ENCODE measurements around the gene CTDSP2.
A peak's percentile ranks its signal among the peaks of the same experiment; 100 is the strongest.

Gene CTDSP2

DNA sequence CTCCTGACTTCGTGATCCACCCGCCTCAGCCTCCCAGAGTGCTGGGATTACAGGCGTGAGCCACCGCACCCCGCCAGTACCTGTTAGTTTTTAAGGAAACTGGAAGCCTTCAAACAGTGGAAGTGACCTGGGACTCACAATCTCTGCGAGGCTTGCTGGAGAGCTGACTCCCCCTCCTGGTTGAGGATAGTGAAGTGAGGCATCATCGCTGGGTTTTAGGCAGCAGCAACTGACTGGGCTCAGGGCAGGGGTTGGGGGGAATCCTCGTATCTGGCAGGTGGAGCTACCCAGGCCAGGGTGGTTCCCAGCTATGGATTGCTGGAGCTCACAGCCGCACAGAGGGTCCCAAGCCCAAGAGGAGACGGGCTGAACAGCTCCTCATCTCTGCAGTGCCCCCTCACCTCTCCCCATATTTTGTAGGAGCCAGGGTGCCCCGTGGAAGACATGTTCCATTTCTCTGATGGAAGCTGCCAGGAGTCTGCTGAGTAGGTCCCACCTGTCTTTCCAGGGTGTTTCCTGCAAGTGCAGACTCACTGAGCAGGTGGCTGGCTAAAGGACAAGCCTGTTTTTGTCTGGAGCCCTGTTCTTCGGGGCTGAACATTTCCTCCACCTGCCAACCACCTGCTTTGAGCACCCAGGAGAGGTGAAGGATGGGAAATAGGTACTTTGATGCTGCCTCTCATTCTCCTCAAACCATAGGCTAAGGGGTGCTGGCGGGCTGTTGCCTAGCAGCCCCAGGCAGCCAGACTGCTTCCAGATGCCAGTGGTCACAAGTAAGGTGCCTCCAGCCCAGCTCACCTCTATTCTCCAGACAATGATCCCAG lies 31.1 kb downstream of the CTDSP2 start:
- FAIRE-seq (no peak), DNase-seq (ENCODE audit: insufficient read length, low spot score) (no peak)
- no peak for TF ChIP-seq POLR2A (IDR thresholded peaks at IDR 0.05; ENCODE audit: low read depth, low read length)

GRCh38 chr12:57813971-57814772 lies 32.4 kb downstream of the CTDSP2 start:
- DNase-seq (ENCODE audit: insufficient read length, low spot score) (no peak), FAIRE-seq (no peak)
- no peak for TF ChIP-seq POLR2A (IDR thresholded peaks at IDR 0.05; ENCODE audit: low read depth, low read length)

DNA sequence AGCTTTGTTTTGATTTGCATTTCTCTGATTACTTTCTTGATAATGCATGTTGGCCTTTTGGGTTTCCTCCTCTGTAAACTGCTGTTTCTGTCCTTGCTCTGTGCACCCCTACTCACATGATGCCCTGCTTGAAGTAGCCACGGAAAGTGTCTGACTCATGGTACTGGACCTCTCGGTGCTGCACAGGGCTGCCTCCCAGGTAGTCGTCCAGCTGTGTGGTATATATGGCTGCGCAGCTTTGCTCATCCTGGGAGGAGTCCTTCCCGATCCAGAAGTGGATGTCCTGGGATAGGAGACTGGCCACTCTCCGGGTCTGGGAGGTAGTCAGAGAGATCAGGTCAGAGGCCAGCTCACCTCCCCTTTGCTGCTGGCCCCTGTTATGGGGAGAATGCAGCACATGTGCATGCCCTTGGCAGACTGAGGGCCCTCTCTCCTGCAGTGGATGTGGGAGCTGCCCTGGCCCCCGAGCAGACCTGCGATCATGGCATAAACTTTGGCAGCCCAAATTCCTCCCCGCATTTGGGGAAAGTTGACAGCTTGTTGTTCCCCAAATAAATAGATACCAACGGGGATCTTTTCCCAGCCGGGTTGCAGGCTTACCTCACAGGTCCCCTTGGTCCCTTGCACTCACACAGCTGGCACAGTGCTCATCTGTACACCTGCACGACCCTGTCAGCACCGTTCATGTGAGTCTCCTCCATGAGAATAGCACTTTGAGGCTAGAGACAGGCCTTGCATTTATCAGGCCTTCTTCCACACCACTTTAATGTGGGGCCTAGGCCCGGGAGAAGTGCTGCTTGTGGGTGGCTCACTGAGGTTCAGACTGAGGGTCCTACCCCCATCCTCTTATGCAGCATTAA lies 33.2 kb downstream of the CTDSP2 start:
- TF ChIP-seq POLR2A (IDR thresholded peaks at IDR 0.05; ENCODE audit: low read depth, low read length), result no peak
- DNase-seq (ENCODE audit: insufficient read length, low spot score) (peak; percentile 42), FAIRE-seq (no peak)

DNA sequence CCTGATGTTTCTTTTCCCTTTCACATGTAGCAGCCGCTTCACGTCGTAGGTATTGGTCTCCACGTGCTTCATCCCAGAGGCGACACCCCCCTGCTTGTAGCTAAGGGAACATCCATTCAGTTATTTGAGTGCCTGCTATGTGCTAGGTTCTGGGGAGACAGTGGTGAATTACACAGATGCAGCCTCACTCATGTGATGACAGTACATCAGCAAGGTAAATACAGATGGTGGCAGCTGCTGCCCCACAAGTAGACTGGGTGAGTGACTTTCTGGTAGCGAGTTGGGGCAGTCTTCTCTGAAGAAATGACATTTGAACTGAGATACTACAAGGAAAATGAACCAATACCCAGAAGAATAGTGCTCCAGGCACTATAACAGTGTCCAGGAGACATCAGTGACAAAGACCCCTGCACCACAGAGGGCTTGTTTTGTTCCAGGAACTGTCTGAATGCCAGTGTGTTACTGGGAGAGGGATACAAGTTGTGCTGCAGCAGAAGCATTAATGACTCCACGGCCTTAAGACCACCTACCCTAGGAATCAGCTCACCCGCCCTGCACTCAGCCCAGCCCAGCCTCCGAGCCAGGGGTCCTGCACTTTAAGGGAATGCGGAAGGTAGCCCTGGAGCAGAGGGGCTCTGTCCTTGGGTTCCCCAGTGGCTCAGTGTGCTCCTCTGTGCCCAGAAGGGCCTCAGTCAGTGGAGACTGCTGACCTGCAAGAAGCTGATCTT lies 35.3 kb downstream of the CTDSP2 start:
- TF ChIP-seq POLR2A (IDR thresholded peaks at IDR 0.05; ENCODE audit: low read depth, low read length), result no peak
- FAIRE-seq (no peak), DNase-seq (ENCODE audit: insufficient read length, low spot score) (no peak)

- no peak for TF ChIP-seq POLR2A (IDR thresholded peaks at IDR 0.05; ENCODE audit: low read depth, low read length)
- FAIRE-seq, result no peak
- DNase-seq (ENCODE audit: insufficient read length, low spot score), result peak; percentile 30
Observed at GRCh38 chr12:57810450-57810849, 36.1 kb downstream of the CTDSP2 start.

- FAIRE-seq, result no peak
- no peak for DNase-seq (ENCODE audit: insufficient read length, low spot score)
Observed at GRCh38 chr12:57809425-57809824, 37.1 kb downstream of the CTDSP2 start.

GRCh38 chr12:57808351-57808750 lies 38.2 kb downstream of the CTDSP2 start:
- FAIRE-seq, result no peak
- no peak for TF ChIP-seq POLR2A (IDR thresholded peaks at IDR 0.05; ENCODE audit: low read depth, low read length)
- no peak for DNase-seq (ENCODE audit: insufficient read length, low spot score)

More at GRCh38 chr12:57809425-57809824, 37.1 kb downstream of the CTDSP2 start:
- TF ChIP-seq POLR2A (IDR thresholded peaks at IDR 0.05; ENCODE audit: low read depth, low read length), result no peak

GRCh38 chr12:57807285-57807684 lies 39.2 kb downstream of the CTDSP2 start:
- DNase-seq (ENCODE audit: insufficient read length, low spot score), result no peak
- no peak for FAIRE-seq
- no peak for TF ChIP-seq POLR2A (IDR thresholded peaks at IDR 0.05; ENCODE audit: low read depth, low read length)

- no peak for FAIRE-seq
- no peak for DNase-seq (ENCODE audit: insufficient read length, low spot score)
- no peak for TF ChIP-seq POLR2A (IDR thresholded peaks at IDR 0.05; ENCODE audit: low read depth, low read length)
Observed at GRCh38 chr12:57806677-57807076, 39.9 kb downstream of the CTDSP2 start.

DNA sequence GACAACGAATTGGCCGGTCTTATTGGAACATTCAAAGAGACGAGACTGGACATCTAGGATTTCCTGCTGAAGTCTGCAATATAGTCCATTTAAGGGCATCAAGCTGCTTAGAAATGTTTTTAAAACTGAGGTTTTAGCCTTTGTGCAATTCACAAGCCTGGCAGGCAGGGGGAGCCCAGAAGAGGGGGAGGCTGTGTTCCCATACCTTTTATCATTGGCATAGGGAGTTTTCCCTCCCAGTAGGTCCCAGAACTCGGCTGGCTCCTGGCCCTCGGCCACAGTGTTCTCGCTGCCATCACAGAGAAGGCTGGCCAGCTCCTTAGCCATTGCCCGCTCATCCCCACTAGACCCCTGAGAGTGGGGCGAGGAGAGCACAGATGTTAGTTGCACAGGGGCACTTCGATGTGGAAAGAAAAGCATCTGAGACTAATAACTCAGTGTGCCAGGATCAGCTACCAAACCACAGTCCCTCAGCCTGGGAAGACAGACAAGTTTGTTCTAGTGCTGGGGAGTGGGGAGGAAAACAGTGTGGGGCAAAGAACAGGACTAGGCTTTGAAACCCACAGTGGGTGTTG lies 43.1 kb downstream of the CTDSP2 start:
- FAIRE-seq, result peak; percentile 72
- peak; percentile 57 for DNase-seq (ENCODE audit: insufficient read length, low spot score)
- no peak for TF ChIP-seq POLR2A (IDR thresholded peaks at IDR 0.05; ENCODE audit: low read depth, low read length)

DNA sequence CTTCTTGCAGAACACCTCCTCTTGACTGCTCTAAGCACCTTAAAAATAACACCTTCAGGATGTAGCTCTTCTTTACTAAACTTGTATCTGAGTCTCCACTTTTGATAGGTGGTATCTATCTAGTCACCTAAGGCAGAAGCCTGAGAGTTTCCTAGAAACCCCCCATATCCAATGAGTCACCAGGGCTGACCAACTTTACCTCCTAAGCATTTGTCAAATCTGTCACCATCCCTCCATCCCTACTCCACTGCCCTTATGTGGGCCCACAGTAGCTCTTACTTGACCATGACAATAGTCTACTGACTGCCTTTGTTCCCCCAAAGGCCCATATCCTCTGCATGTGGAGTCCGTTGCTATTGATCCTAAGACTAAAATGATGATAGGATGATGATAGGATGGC lies 43.9 kb downstream of the CTDSP2 start:
- TF ChIP-seq POLR2A (IDR thresholded peaks at IDR 0.05; ENCODE audit: low read depth, low read length), result no peak
- DNase-seq (ENCODE audit: insufficient read length, low spot score) (no peak), FAIRE-seq (no peak)

DNA sequence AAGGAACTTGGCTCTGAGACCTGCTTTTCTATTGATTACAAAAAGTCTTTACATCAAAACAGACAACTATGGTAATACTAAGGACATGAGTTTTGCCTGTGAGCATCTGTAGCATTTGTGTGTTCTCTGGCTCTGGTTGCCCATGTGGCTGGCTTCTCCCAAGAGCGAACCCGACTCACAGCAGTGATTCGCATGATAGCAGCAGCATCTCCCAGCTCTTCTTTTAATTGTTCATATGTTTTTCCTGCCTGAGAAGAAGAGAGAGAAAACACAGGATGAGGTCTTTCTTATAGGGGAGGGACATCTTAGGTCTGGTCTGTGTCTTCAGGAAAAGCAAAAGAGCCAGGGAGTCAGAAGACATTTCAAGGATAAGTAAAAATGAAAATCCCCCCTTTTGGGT lies 45.6 kb downstream of the CTDSP2 start:
- FAIRE-seq, result no peak
- DNase-seq (ENCODE audit: insufficient read length, low spot score), result no peak

DNA sequence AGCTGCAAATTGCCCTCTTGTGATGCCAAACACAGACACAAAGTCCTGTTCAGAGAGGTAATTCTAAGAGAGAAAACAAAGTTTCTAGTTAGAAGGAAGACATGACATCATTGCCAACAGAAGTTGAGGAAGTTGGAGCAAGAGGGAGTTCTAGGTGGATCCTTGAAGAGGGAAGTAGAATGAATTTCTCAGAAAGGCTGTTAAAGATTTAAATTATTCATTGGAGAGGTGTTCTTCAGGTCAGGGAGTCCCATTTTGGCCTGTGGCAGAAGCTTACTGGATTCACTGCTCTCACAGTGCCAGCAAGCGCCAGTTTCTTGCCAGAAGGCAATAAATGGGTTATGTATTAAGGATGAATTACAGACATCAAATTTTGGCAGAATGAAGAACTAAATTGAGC lies 48.6 kb downstream of the CTDSP2 start:
- no peak for TF ChIP-seq POLR2A (IDR thresholded peaks at IDR 0.05; ENCODE audit: low read depth, low read length)
- no peak for FAIRE-seq

More for the DNA sequence above, 45.6 kb downstream of the CTDSP2 start:
- TF ChIP-seq POLR2A (IDR thresholded peaks at IDR 0.05; ENCODE audit: low read depth, low read length), result no peak

More for the DNA sequence above, 48.6 kb downstream of the CTDSP2 start:
- no peak for DNase-seq (ENCODE audit: insufficient read length, low spot score)

Measured in H54 (cell line).